CD14-positive monocyte (primary cell): ENCODE measurements around the gene CDIPT. TPM values are rescaled to one million over a fixed set of nuclear protein-coding genes. Genes with fewer than 3 reads are reported as not detected.
A peak's percentile ranks its signal among the peaks of the same experiment; 100 is the strongest.

Experiments
- DNase-seq, 3 donors: peaks; one replicate each; pipeline ENCODE4 v3.0.0-alpha.2; 2011 to 2022
- H2AFZ ChIP-seq: 2 replicates; pipeline ENCODE4 v1.6.0; 2012; ENCODE audit warnings: mild to moderate bottlenecking, low read depth, low read length, inconsistent platforms; ENCODE audit not compliant: insufficient read depth, poor library complexity, severe bottlenecking
- H3K27ac ChIP-seq, 2 donors: 1 replicate in 1 of 2; 2 replicates in 1 of 2; pipeline ENCODE4 v1.5.1; 2012 to 2013; ENCODE audit warnings: low read length in 2 of 2, control low read depth in 1 of 2, inconsistent platforms in 1 of 2, low read depth in 1 of 2, mild to moderate bottlenecking in 1 of 2
- H3K27me3 ChIP-seq, 2 donors: one replicate each; pipeline versions ENCODE4 v1.6.0 to v1.6.1; 2011 to 2013; ENCODE audit warnings: low read length in 2 of 2; ENCODE audit not compliant: control insufficient read depth in 2 of 2, insufficient read depth in 2 of 2
- H3K36me3 ChIP-seq, 2 donors: replicated peaks in 1 of 2; 1 replicate in 1 of 2; 2 replicates in 1 of 2; pipeline versions ENCODE4 v1.5.1 to v1.6.1; 2012 to 2013; ENCODE audit warnings: low read length in 2 of 2, control low read depth in 1 of 2, inconsistent platforms in 1 of 2, mild to moderate bottlenecking in 1 of 2; ENCODE audit not compliant: insufficient read depth in 2 of 2, control insufficient read depth in 1 of 2
- H3K4me1 ChIP-seq, 2 donors: 1 replicate in 1 of 2; 2 replicates in 1 of 2; pipeline versions ENCODE4 v1.5.1 to v1.6.1; 2012 to 2013; ENCODE audit warnings: low read length in 2 of 2, control low read depth in 1 of 2, inconsistent platforms in 1 of 2, mild to moderate bottlenecking in 1 of 2, moderate library complexity in 1 of 2; ENCODE audit not compliant: insufficient read depth in 2 of 2, control insufficient read depth in 1 of 2
- H3K4me2 ChIP-seq: replicated peaks from 2 replicates; pipeline ENCODE3; 2012; ENCODE audit warnings: low read length, moderate library complexity, mild to moderate bottlenecking; ENCODE audit not compliant: poor library complexity, severe bottlenecking; ENCODE audit errors: extremely low read depth
- H3K4me3 ChIP-seq, 3 experiments: fragments of 200-600 bp in 1 of 3; sonication (generic) in 1 of 3; replicated peaks in 1 of 3; 1 replicate in 2 of 3; 2 replicates in 1 of 3; pipeline ENCODE4 v1.5.1; 2011 to 2013; ENCODE audit warnings: low read length in 3 of 3, mild to moderate bottlenecking in 3 of 3, control low read depth in 2 of 3, low read depth in 2 of 3, inconsistent platforms in 1 of 3, moderate library complexity in 1 of 3
- H3K79me2 ChIP-seq: 2 replicates; pipeline ENCODE4 v1.6.0; 2012; ENCODE audit warnings: mild to moderate bottlenecking, control low read depth, inconsistent platforms, low read length, moderate library complexity; ENCODE audit not compliant: insufficient read depth
- H3K9ac ChIP-seq: 2 replicates; pipeline ENCODE4 v1.6.0; 2017; ENCODE audit warnings: low read length, mild to moderate bottlenecking; ENCODE audit not compliant: insufficient read depth, poor library complexity, severe bottlenecking
- H3K9me3 ChIP-seq, 2 donors: replicated peaks in 1 of 2; 1 replicate in 1 of 2; 2 replicates in 1 of 2; pipeline versions ENCODE4 v1.5.1 to v1.6.1; 2012 to 2013; ENCODE audit warnings: low read length in 2 of 2, control low read depth in 1 of 2; ENCODE audit not compliant: control insufficient read depth in 1 of 2, insufficient read depth in 1 of 2
- H4K20me1 ChIP-seq: 2 replicates; pipeline ENCODE4 v1.6.0; 2012; ENCODE audit warnings: mild to moderate bottlenecking, low read length, control low read depth, moderate library complexity; ENCODE audit not compliant: insufficient read depth
- H3K27ac Mint-ChIP-seq, 7 donors: one replicate each; pipeline ENCODE4 v1.8.0; 2020; ENCODE audit warnings: mild to moderate bottlenecking in 7 of 7, mixed read lengths in 7 of 7, moderate library complexity in 6 of 7, inconsistent platforms in 2 of 7
- H3K27me3 Mint-ChIP-seq, 3 donors: one replicate each; pipeline ENCODE4 v1.8.0; 2021 to 2022; ENCODE audit warnings: low read depth in 3 of 3, mild to moderate bottlenecking in 3 of 3, mixed read lengths in 3 of 3, moderate library complexity in 3 of 3, inconsistent platforms in 1 of 3
- H3K36me3 Mint-ChIP-seq, 2 donors: one replicate each; pipeline ENCODE4 v1.8.0; 2020; ENCODE audit warnings: mixed read lengths in 2 of 2, inconsistent platforms in 1 of 2, mild to moderate bottlenecking in 1 of 2
- H3K4me1 Mint-ChIP-seq: one replicate; pipeline ENCODE4 v1.8.0; 2020; ENCODE audit warnings: mild to moderate bottlenecking, mixed read lengths
- H3K4me3 Mint-ChIP-seq, 2 donors: one replicate each; pipeline ENCODE4 v1.8.0; 2020; ENCODE audit warnings: mild to moderate bottlenecking in 2 of 2, mixed read lengths in 2 of 2, moderate library complexity in 1 of 2
- H3K9me3 Mint-ChIP-seq, 7 donors: one replicate each; pipeline ENCODE4 v1.8.0; 2020 to 2022; ENCODE audit warnings: mixed read lengths in 7 of 7, mild to moderate bottlenecking in 6 of 7, moderate library complexity in 6 of 7, inconsistent platforms in 2 of 7
- CTCF ChIP-seq: fragments of 200-600 bp; IDR thresholded peaks from one replicate; pipeline ENCODE4 v1.8.0; 2022; ENCODE audit warnings: antibody characterized with exemption, mild to moderate bottlenecking
- WGBS: methylation state at CpG from one replicate; pipeline ENCODE4 v1.1.5; 2013; ENCODE audit warnings: missing lambda C conversion rate; ENCODE audit not compliant: insufficient coverage; 5-methylcytosine and 5-hydroxymethylcytosine counted together
- intact Hi-C, 2 donors: fragments of 100-400 bp; cut with micrococcal nuclease; formaldehyde crosslinking; loops; one replicate each; pipeline versions ENCODE4 v1.15.0 to v1.15.1; 2023
- polyA plus RNA-seq, 3 donors: library from polyadenylated mRNA; depleted of rRNA in 1 of 3; unstranded in 2 of 3; stranded (reverse) in 1 of 3; fragments of 300-500 nt in 2 of 3; fragments of >200 nt in 1 of 3; fragmentation: Illumina TruSeq in 2 of 3; gene quantifications; 1 replicate in 2 of 3; 2 replicates in 1 of 3; pipeline ENCODE4 v1.2.3, GENCODE V29; 2012 to 2021

Gene CDIPT
- polyA plus RNA-seq, 3 donors, result 67.2 to 98.8 (median 93.5) TPM

GRCh38 chr16:29819506-29819905 lies 43.5 kb downstream of the CDIPT start:
- Mint-ChIP-seq H3K27me3 (peaks cover 0 to 4% (median 1%) of the 10 kb centered on the region in 3 donors), H3K4me1 (peaks cover 70% of the 10 kb centered on the region), H3K9me3 (peaks cover 0 to 1% (median 0%) of the 10 kb centered on the region in 7 donors), H3K36me3 (peaks cover 19 to 25% of the 10 kb centered on the region in 2 donors), H3K27ac (peak overlapping the region; percentile 26 to 91 (median 90)), H3K4me3 (peak overlapping the region in 1 of 2 donors; percentile 98)
- Histone ChIP-seq H2AFZ (no peak overlapping the region), H3K36me3 (peaks cover 13 to 21% of the 10 kb centered on the region in 2 donors), H3K9me3 (no peaks in the 10 kb centered on the region), H3K4me3 (peak overlapping the region in 1 of 3 experiments; percentile 99), H3K27me3 (no peaks in the 10 kb centered on the region), H3K79me2 (peaks cover 79% of the 10 kb centered on the region), H4K20me1 (peaks cover 65% of the 10 kb centered on the region), H3K4me2 (peak overlapping the region; percentile 13), H3K4me1 (peaks cover 59 to 74% of the 10 kb centered on the region in 2 donors), H3K9ac (no peak overlapping the region), H3K27ac (peak overlapping the region; percentile 11 to 88)
- WGBS, result 79% methylated on average over 9 of the region's 15 CpGs
- intact Hi-C loops, result loop anchor here (5.0 to 10.0 kb wide), 3 partner anchors 43 to 175 kb away; partner anchors contain the start of genes CDIPT (in 1 of the 2), HIRIP3 (in 1 of the 2) and INO80E (in 1 of the 2)
- no peak for DNase-seq
- TF ChIP-seq CTCF, result no peak

- Histone ChIP-seq H3K9ac (no peak overlapping the region), H3K9me3 (no peaks in the 10 kb centered on the region), H3K27me3 (peaks cover 0 to 8% of the 10 kb centered on the region in 2 donors), H3K4me1 (peaks cover 57 to 77% of the 10 kb centered on the region in 2 donors), H2AFZ (no peak overlapping the region), H3K27ac (no peak overlapping the region), H4K20me1 (peaks cover 51% of the 10 kb centered on the region), H3K36me3 (peaks cover 13 to 21% of the 10 kb centered on the region in 2 donors), H3K4me2 (no peak overlapping the region), H3K4me3 (no peak overlapping the region), H3K79me2 (peaks cover 65% of the 10 kb centered on the region)
- peak overlapping the region in 5 of 7 donors; percentile 28 to 61 (median 41) for H3K27ac Mint-ChIP-seq
- no peak overlapping the region for H3K4me3 Mint-ChIP-seq
- intact Hi-C loops, result loop anchor here (5.0 to 10.0 kb wide), 3 partner anchors 44 to 177 kb away; partner anchors contain the start of genes CDIPT (in 1 of the 2), HIRIP3 (in 1 of the 2) and INO80E (in 1 of the 2)
- peaks cover 69% of the 10 kb centered on the region for H3K4me1 Mint-ChIP-seq
- TF ChIP-seq CTCF, result no peak
- H3K36me3 Mint-ChIP-seq, result peaks cover 21 to 25% of the 10 kb centered on the region in 2 donors
- peaks cover 0 to 3% (median 0%) of the 10 kb centered on the region in 7 donors for H3K9me3 Mint-ChIP-seq
- DNase-seq, result no peak
- peaks cover 7 to 13% (median 11%) of the 10 kb centered on the region in 3 donors for H3K27me3 Mint-ChIP-seq
- no CpG with 5 or more reads among the region's 4 CpGs for WGBS
Measured at GRCh38 chr16:29818082-29818481, 44.9 kb downstream of the CDIPT start.
